C4-2B (cell line): ENCODE data around the gene SOX30.

Experiments
- ZFX ChIP-seq: fragments of 450-650 bp; IDR thresholded peaks from 2 replicates; pipeline ENCODE4 v1.6.1; 2017
- TF ChIP-seq, protein P1 (sequence below): fragments of 450-650 bp; conservative IDR thresholded peaks from 2 replicates; pipeline ENCODE4 v1.5.1; 2017; ENCODE audit warnings: mild to moderate bottlenecking

DNA sequence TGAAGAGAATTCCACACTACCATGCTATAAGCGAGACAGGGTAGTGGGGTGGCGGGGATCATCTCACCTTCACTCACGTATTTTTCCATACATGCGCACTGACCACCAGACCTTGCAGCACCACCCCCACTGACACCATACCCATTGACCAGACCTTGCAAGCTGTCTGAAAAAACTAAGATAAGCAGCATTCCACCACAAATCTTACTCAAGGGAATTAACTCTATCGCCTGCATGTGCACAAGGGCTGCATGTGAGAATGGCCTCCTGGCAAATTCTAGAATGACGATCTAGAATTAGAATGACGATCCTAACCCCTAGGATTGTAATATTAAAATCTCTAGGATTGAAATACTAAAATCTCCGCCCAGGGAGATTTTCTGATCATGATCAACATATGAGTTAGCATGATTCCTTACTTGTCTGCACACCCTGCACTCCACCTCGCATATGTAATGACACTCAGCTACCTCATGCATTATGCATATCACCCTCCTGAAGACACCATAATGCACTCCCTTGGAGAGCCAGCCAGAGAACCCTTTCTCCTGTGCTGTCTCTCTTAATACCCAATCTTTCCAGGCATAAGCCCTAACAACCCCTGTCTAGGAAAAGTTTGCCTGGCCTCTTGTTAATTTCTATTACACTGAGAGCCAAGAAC lies 11.7 kb downstream of the SOX30 start:
- TF ChIP-seq, protein P1, sequence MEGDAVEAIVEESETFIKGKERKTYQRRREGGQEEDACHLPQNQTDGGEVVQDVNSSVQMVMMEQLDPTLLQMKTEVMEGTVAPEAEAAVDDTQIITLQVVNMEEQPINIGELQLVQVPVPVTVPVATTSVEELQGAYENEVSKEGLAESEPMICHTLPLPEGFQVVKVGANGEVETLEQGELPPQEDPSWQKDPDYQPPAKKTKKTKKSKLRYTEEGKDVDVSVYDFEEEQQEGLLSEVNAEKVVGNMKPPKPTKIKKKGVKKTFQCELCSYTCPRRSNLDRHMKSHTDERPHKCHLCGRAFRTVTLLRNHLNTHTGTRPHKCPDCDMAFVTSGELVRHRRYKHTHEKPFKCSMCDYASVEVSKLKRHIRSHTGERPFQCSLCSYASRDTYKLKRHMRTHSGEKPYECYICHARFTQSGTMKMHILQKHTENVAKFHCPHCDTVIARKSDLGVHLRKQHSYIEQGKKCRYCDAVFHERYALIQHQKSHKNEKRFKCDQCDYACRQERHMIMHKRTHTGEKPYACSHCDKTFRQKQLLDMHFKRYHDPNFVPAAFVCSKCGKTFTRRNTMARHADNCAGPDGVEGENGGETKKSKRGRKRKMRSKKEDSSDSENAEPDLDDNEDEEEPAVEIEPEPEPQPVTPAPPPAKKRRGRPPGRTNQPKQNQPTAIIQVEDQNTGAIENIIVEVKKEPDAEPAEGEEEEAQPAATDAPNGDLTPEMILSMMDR: no peak
- no peak for TF ChIP-seq ZFX
